GM06990 (cell line): ENCODE measurements around the gene TANK.

Experiments
- DNase-seq: peaks from one replicate; pipeline ENCODE4 v3.0.0-alpha.2; 2011; ENCODE audit not compliant: insufficient read length; ENCODE audit errors: extremely low read depth
- H3K27me3 ChIP-seq: replicated peaks from 2 replicates; pipeline ENCODE4 v1.6.0; 2011; ENCODE audit warnings: low read length; ENCODE audit not compliant: control insufficient read depth, insufficient read depth
- H3K36me3 ChIP-seq: 2 replicates; pipeline ENCODE4 v1.5.1; 2011; ENCODE audit warnings: low read length; ENCODE audit not compliant: control insufficient read depth, insufficient read depth
- H3K4me3 ChIP-seq: replicated peaks from 2 replicates; pipeline ENCODE4 v1.5.1; 2011; ENCODE audit warnings: low read depth, mild to moderate bottlenecking, control low read depth, low read length
- TF ChIP-seq, protein P1 (sequence below): IDR thresholded peaks from 2 replicates; pipeline ENCODE4 v1.5.1; 2011; ENCODE audit warnings: low read length, control low read depth, mild to moderate bottlenecking, inconsistent platforms; ENCODE audit not compliant: insufficient read depth, poor library complexity, severe bottlenecking

Gene TANK

DNA sequence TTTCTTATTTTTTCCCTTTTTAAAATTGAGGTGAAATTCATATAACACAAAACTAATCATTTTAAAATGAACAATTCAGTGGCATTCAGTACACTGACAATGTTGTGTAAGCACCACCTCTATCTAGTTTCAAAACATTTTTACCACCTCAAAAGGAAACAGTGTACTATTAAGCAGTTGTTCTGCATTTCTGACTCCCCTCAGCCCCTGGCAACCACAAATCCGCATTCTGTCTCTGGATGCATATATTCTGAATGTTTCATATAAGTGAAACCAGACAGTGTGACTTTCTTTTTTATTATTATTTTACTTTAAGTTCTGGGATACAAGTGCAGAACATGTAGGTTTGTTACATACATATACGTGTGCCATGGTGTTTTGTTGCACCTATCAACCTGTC lies 19.2 kb upstream of the TANK start:
- no peak for DNase-seq
- no peaks in the 10 kb centered on the region for H3K36me3 ChIP-seq
- H3K27me3 ChIP-seq, result no peaks in the 10 kb centered on the region
- TF ChIP-seq, protein P1, sequence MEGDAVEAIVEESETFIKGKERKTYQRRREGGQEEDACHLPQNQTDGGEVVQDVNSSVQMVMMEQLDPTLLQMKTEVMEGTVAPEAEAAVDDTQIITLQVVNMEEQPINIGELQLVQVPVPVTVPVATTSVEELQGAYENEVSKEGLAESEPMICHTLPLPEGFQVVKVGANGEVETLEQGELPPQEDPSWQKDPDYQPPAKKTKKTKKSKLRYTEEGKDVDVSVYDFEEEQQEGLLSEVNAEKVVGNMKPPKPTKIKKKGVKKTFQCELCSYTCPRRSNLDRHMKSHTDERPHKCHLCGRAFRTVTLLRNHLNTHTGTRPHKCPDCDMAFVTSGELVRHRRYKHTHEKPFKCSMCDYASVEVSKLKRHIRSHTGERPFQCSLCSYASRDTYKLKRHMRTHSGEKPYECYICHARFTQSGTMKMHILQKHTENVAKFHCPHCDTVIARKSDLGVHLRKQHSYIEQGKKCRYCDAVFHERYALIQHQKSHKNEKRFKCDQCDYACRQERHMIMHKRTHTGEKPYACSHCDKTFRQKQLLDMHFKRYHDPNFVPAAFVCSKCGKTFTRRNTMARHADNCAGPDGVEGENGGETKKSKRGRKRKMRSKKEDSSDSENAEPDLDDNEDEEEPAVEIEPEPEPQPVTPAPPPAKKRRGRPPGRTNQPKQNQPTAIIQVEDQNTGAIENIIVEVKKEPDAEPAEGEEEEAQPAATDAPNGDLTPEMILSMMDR, result no peak
- peak overlapping the region; percentile 84 for H3K4me3 ChIP-seq

DNA sequence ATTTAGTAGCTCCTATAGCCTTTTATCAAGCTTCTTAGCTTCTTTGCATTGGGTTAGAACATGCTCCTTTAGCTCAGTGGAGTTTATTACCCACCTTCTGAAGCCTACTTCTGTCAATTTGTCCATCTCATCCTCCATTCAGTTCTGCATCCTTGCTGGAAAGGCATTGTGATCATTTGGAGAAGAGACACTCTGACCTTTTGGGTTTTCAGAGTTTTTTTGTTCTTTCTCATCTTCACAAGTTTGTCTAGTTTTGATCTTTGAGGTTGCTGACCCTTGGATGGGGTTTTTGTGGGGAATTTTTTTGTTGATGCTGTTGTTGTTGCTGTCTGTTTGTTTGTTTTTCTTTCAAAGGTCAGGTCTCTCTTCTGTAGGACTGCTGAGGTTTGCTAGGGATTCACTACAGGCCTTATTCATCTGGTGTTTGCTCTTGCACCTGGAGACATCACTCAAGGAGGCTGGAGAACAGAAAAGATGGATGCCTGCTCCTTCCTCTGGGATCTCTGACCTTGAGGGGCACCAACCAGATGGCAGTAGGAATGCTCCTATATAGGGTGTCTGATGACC lies 13.9 kb upstream of the TANK start:
- TF ChIP-seq, protein P1, result no peak
- H3K36me3 ChIP-seq, result peaks cover 6% of the 10 kb centered on the region
- no peaks in the 10 kb centered on the region for H3K27me3 ChIP-seq
- no peak for DNase-seq
- no peak overlapping the region for H3K4me3 ChIP-seq

GRCh38 chr2:161146996-161147395 lies 13.2 kb upstream of the TANK start:
- H3K36me3 ChIP-seq, result peaks cover 6% of the 10 kb centered on the region
- no peaks in the 10 kb centered on the region for H3K27me3 ChIP-seq
- H3K4me3 ChIP-seq, result no peak overlapping the region
- no peak for DNase-seq
- TF ChIP-seq, protein P1, result no peak

DNA sequence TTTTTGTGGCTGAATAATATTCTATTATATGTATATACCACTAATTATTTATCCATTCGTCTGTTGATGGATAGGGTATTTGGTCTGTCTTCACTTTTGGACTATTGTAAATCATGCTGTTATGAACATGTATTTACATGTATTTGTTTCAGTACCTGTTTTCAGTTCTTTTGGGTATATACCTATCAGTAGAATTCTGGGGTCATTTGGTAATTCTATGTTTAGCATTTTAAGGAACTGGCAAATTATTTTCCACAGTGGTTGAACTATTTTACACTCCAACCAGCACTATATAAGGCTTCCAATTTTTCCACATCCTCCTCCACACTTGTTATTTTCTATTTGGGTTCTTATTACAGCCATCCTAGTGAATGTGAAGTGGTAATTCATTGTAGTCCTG lies 12.4 kb upstream of the TANK start:
- peaks cover 6% of the 10 kb centered on the region for H3K36me3 ChIP-seq
- no peak overlapping the region for H3K4me3 ChIP-seq
- TF ChIP-seq, protein P1, result no peak

GRCh38 chr2:161150704-161151103 lies 9.5 kb upstream of the TANK start:
- Histone ChIP-seq H3K36me3 (peaks cover 6% of the 10 kb centered on the region), H3K27me3 (no peaks in the 10 kb centered on the region), H3K4me3 (no peak overlapping the region)
- TF ChIP-seq, protein P1, result no peak
- DNase-seq, result no peak

More for the DNA sequence above, 12.4 kb upstream of the TANK start:
- H3K27me3 ChIP-seq, result no peaks in the 10 kb centered on the region
- DNase-seq, result no peak

- TF ChIP-seq, protein P1, result no peak
- Histone ChIP-seq H3K4me3 (no peak overlapping the region), H3K27me3 (no peaks in the 10 kb centered on the region), H3K36me3 (peaks cover 5% of the 10 kb centered on the region)
- DNase-seq, result no peak
Measured at GRCh38 chr2:161152302-161152701, 7.9 kb upstream of the TANK start.
